HG03175 (cell line): ENCODE results near the gene CTSO.
A peak's percentile ranks its signal among the peaks of the same experiment; 100 is the strongest.
"Not testable (repeated sequence)": the region's sequence is repeated elsewhere in the genome, so short reads cannot be mapped to it uniquely, and the experiment has no call there.

Experiments
- ATAC-seq: cut with Tn5 transposase; IDR thresholded peaks from one replicate; pipeline ENCODE4 v1.9.1; 2021; ENCODE audit warnings: mild to moderate bottlenecking, moderate library complexity; ENCODE audit not compliant: unreplicated experiment

The CTSO gene

DNA sequence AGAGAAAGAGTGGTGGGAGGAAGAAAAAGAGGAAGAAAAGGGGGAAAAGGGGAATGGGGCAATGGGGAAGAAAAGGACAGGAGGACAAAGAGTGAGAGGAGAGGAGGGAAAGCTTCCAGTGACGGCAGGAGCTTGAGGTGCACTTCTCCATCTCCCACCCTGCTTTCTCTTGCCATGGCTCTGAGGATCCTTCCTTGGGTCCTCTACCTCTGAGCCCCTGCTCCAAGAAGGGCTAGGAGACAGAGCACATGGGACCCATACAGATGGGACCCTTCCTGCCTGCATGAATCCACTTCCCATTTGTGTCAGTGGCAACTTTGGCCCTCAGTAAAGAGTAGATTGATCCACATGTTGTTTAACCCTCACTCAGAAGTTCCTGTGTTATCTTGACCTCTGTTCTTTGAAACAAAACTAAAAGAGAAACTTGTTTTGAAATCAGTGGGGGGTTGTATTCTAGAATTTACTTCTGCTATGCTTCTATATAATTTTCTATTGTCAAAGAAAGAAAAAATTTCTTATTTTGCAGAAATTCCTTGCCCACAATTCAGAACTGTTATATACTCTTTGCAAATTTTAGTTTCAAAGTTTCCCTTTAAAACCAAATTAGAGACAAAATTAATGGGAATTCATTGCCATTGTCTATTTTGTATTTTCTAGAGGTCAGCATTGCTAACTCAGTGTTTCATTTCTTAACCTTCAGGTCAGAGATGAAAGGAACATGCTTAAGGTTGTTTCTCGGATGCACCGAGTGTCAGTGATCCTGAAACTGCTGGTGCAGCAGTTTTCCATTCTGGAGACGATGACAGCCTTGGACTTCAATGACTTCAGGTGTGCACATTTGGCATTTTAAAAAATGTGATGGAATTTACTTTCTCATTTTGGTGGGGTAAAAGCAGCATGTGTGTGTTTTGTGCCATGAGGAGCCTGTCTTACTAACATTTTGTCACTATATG, 45.2 kb downstream of the CTSO start:
- peak; percentile 63 for ATAC-seq

DNA sequence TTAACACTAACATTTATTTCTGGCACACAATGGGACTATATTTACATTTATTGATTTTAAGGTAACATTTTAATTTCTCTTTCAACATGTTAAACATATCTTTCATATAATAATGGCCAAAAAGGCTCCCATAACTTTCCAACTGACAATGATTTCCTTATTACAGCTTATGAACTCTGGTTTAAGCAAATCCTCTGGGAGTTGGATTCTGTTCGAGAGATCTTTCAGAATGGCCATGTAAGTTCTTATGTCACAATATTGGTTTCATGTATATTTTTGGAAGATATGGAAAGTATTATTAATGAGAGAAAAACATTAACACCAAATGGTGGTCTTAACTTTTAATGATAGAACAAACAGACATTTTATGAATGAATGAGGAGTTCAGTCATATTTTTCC, 46.1 kb downstream of the CTSO start:
- no peak for ATAC-seq

DNA sequence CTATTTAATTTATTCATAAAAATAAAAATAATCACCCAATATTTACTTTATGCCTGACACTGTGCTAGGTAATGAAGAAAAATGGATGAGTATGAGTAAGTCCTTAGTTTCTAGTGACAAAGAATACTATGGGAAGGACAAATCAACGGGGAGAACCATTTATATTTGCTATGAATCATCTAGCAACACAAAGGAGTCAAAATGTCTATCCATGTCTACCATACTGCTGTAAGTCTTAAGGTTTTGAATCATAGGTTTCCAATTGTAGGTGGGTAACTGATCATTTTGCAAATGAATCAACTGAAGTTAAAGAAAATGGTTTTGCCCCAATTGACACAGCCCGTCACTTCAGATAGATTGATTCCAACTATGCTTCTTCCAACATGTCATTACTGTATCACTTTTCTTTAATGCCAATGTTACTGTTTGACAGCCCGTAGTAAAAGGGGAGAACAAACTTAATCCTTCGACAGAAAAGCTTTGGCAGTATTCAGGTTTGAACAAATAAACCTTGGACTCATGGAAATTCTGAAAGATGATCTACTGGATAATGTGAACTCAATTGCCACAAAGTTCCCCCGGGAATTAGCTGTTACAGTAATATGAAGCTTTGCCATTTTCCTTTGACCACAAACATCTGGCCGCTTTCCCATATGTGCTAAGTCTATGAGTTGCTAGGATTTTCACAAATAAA, 47.0 kb downstream of the CTSO start:
- ATAC-seq: no peak

DNA sequence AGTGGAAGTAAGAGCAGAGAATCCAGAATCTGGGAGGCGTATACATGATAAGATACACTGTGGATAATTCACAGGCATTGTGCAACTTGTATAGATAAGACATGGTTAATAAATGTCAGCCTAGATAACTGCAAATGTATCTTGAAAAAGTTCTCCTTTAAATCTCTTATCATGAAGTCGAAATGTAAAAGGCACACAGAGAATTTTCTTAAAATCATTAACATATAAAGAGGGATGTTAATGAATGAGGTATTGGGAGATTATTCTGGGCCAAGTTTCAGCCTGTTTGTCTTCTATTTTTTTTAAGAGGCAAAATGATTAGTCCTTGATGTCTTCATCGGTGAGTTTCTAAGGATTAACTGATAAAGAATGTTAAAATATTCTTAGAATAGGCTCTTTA, 49.3 kb downstream of the CTSO start:
- no peak for ATAC-seq

DNA sequence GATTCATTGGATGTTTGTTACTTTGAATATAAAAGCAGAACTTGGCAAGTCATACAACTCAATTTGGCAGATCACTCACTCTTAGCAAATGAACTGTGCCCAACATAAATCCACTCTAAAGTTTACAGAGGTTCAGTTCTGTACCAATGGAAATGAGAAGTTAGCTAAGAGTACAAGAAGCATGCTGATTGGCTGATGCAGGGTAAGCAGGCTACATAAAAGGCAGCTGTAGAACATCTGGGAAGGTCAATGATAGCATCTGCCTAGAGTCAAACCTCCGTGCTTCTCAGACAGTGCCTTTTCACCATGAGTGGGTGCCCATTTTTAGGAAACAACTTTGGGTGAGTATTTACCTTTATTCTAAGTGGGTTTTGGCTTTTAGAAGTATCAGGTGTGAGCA, 50.2 kb downstream of the CTSO start, which contains the start of gene TDO2:
Gene TDO2 (plus strand): TSS at position 244 of the 400 bp plus-strand sequence. CDS start 63 bp downstream, at position 307.
- ATAC-seq: no peak

DNA sequence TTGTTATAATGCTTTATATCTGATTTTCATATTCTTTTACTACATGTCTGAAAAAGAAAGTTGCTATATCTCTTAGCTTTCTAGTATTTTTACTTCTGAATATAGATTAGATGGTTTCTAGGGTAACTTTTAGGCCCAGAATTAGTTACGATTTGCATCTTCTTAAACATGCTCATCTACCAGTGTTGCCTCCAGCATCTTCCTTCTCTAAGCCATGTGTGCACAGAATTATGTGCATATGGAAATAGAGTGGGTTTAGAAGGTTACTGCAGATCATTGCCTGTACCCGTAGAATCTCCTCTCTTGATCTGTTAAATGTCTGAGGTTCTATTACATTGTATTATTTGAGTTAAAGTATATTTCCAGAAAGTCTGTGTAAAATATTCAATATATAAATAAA, 52.7 kb downstream of the CTSO start:
- no peak for ATAC-seq

DNA sequence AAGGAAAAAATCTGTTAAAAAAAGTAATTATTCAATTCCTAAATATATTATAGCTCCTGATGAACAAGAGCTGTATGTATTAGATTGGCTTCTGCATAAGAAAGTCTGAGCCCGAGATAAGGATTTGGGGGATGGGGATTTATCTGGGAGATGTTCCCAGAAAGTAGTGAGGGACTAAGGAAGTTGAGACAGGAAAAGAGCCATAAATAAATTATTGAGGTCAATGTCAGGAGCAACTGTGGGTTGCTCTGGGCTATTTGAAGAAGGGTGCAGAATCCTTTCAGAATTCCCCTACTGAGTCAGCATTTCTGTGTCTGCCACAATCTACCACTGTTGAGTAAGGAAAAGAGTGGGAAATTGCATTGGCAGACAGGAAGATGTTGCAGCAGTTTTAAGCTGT, 53.3 kb downstream of the CTSO start:
- no peak for ATAC-seq

DNA sequence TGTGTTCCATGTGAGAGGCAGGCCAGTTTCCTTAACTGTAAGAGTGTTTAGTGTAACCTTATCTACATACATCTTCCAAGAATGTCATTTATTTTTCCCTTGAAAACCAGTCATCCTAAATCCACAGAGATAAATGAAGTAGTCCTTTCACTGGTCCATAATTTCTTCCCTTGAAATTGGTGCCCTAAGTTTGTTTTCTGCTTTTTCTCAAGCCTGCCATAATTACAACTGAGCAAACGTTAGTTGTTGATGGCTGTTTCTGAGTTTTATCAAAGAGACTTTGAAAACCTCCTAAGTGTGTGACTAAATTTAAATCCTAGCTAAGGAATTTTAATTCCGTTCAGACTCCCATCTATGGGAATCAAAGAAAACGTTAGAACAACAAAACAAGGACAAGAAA, 53.8 kb downstream of the CTSO start:
- no peak for ATAC-seq

DNA sequence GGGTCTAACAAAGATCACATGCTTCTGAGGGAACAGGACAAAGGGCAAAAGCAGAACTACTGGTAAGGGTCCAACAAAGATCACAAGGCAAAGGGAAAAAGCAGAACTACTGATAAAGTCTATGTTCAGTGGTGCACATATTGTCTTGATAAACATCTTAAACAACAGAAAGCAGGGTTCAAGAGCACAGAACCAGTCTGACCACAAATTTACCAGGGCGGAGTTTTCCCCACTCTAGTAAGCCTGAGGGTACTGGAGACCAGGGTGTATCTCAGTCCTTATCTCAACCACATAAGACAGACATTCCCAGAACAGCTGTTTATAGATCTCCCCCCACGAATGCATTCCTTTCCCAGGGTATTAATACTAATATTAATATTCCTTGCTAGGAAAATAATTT, 55.3 kb downstream of the CTSO start:
- ATAC-seq: not testable (repeated sequence)

DNA sequence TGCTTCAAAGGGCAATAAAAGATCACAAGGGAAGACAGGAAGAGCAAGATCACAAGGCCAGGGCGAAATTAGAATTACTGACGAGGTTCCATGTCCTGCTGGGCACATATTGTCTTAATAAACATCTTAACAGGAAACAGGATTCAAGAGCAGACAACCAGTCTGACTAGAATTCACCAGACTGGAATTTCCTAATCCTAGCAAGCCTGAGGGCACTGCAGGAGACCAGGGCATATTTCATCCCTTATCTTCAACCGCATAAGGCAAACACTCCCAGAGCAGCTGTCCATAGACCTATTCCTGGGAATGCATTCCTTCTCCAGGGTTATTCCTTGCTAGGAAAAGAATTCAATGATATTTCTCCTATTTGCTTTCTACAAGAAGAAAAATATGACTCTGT, 62.6 kb downstream of the CTSO start:
- ATAC-seq: no peak

DNA sequence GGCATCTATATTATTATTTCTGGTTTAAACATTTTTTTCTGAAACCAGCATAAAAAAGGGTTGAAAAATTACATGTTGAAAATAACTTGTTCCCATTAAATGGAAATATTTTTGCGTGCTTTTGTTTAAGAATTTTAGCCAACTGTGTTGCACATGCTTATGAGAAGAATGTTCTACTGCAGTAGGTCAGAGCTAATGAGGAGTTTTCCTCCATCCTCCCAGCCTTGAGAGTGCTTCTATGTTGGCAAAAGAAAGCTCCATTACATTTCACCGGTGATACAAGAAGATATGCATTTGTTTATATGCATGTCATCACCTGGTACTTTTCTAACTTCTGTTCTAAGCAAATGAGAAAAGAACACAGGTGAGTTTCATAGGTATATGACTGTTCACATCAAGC, 63.7 kb downstream of the CTSO start:
- no peak for ATAC-seq

DNA sequence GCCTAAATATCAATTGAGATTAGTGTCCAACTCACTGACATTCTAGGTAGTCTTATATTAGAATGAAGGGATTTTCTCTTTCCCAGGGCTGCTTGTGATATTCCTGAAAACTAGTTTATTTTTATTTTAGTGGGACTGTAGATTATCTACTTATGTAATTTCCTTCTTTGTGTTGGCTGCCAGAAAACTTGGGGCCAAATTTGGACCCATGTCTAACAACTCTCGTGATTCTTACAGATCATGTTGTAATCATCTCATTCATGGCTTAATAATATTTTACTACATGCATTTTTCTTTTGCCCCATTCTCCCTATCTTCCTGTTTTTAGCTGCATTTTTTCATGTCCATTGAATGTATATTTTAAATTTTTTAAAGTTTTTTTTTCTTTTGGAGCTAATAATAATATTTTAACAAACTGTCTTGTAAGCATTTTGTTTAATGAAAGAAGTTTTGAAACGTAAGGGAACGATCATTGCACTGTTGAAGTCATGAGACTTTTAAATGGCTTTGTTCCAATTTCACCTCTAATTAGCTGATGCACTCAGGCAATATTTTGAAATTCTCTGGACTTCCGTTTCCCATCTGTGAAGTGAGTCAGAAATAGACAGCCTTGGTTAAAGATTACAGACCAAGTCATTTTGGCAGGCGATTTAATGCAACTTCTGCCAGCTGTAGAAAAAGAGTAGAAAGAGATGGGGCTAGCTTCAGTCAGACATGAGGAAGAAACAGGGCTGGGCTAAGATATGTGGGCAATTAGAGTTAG, 64.5 kb downstream of the CTSO start:
- peak; percentile 95 for ATAC-seq

DNA sequence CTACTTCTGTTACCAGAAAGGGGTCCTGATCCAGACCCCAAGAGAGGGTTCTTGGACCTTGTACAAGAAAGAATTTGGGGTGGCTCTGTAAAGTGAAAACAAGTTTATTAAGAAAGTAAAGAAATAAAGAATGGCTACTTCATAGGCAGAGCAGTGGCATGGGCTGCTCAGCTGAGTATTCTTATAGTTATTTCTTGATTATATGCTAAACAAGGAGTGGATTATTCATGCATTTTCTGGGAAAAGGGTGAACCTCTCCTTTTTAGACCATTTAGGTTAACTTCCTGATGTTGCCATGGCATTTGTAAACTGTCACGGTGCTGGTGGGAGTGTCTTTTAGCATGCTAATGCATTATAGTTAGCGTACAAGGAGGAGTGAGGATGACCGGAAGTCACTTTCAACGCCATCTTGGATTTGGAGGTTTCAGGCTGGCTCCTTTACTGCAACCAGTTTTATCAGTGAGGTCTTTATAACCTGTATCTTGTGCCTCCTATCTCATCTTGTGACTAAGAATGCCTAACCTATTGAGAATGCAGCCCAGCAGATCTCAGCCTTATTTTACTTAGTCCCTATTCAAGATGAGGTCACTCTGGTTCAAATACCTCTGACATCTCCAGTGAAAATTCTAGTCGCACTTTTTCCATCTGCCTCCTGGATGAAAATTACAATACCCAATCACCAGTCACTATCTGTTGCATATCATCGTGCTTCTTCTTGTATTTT, 65.7 kb downstream of the CTSO start:
- ATAC-seq: no peak

DNA sequence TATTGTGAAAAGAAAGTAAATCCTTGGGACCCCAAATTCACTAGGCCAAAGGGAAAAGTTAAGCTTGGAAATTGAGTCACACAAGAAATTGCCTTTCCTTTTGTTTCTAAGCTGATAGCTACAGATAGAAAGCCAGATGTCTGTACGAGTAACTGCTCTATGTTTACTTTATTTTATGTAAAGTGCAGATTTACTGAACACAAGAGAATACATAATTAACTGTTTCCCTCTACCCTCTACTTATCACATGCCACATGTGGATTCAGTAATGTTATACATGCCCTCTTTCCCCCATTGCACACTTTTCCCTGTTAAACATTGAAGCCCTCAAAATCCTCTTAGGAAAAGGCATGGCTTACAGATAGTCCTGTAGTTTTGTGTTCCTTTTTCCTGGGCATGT, 66.6 kb downstream of the CTSO start:
- no peak for ATAC-seq

DNA sequence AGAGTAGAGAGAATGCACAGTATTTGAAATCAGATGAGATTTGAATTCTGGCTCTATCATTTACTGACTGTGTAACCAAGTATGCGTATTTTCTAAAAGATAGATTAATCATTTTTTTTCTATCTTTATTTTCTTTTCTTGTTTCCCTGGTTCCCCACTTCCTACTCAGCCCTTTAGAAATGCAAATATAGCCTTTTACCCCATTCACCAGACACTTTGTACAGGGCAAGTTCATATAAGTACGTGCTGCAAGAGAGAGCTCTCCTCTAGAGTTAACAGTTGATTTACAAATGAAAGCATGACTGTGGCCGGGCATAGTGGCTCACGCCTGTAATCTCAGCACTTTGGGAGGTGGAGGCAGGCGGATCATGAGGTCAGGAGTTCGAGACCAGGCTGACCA, 68.0 kb downstream of the CTSO start:
- ATAC-seq: no peak

DNA sequence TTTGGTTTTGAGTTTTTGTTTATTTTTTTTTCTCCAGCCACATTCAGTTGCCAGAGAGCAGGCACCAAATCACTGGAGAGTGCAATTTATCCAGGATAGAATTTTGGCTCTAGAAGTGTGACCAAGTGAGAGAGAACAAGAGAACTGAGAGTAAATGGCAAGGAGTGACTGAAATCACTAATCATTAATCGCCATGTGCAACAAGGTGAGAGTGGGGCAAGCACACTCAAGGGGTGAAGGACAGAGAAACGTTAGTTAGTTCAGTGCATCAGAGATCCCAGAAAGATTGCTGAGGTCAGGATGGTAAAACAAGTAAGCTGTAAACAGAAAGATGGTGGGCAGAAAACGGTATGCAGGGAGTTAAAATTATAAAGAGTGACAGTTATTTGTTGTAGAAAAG, 69.8 kb downstream of the CTSO start:
- ATAC-seq: no peak

DNA sequence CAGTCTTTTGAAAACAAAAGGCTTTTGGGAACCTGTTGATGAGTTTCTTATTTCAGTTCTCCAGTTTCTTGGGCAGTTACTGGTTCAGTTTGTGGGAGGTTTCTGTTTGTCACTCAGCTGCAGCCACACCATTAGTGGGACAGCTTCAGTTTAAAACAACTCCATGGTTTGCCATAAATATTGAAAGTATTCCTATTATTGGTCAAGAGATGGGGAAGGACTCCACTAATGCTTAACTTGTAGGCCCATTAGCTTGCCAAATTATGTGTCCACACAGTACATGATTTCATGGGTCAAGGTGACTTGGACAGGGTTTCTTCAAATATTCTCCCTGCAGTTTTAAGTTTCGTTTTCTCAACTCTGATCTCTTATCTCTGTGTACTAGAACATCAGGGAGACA, 72.1 kb downstream of the CTSO start:
- ATAC-seq: peak; percentile 38

DNA sequence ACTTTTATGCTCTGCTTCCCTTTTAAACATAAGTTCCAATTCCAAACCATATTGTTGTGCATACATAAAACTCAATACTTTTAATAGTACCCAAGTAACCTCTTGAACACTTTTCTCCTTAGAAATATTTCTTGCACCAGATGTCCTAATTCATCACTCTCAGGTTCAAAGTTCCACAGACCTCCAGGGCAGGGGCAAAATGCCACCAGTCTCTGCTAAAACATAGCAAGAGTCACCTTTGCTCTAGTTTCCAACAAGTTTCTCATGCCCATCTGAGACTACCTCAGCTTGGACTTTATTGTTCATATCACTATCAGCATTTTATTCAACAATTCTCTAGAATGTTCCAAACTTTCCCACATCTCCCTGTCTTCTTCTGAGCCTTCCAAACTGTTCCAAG, 73.9 kb downstream of the CTSO start:
- ATAC-seq: no peak

DNA sequence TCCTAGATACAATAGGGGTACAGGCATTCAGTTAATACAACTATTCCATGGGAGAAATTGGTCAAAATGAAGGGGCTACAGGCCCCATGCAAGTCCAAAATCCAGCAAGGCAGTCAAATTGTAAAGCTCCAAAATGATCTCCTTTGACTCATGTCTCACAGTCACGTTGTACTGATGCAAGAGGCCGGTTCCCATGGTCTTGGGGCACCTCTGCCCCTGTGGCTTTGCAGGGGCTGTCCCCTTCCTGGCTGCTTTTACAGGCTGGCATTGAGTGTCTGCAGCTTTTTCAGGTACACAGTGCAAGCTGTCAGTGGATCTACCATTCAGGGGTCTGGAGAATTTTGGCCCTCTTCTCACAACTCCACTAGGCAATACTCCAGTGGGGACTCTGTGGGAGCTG, 75.1 kb downstream of the CTSO start:
- ATAC-seq: no peak

DNA sequence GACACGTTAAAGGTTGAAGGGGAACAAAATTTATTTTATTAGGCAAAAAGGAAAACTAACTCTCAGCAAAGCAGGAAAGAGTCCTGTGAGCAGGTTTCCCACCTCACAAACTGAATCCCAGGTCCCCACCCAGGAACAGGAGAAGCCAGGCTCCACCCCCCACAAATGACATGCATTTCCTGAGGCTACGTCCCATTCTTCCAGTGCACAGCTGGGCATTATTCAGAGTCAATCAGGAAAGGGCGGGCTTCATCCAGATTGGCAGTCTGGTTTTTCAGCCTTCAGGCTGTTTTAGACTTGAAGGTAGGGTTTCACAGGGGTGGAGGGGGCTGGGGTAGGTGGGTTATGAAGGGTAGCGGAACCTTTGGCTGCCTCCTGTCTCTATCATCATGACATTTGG, 75.7 kb downstream of the CTSO start:
- no peak for ATAC-seq

DNA sequence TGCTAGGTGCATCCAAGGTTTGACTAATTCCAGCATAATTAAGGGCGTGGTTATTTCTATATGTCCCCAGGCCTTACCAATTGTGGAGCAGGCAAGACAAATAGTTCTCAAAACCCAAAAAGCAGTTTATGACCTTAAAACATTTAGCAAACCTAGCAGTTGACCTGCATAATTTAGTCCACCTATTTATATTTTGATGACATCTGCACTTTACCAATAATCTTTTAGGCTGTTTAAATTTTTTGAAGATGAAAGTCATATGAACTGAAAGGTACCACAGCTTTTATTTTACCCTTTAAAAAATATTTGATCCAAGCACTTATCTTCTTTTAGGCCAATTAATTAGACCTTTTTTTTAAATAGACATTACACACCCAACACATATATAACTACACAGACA, 77.8 kb downstream of the CTSO start:
- no peak for ATAC-seq
